Measurements from ENCODE around the gene CBLL1. TPM values are rescaled to one million over a fixed set of nuclear protein-coding genes. Genes with fewer than 3 reads are reported as not detected.

Gene CBLL1
- 10 to 100 TPM; 18.4 to 36.4 (median 25.6) TPM for total RNA-seq
- 10 to 100 TPM; 12.2 to 47.1 TPM for polyA plus RNA-seq
- long read RNA-seq, donor 1, partial matches to known transcripts: 2 of 10 reads
- long read RNA-seq, donor 1, other reads (novel, unspliced or antisense): 7 of 10 reads
- long read RNA-seq, donor 2, full-length matches to known transcripts: 16 of 16 reads
- long read RNA-seq, donor 2, partial matches to known transcripts: 0 of 16 reads
- long read RNA-seq, donor 2, other reads (novel, unspliced or antisense): 0 of 16 reads
- long read RNA-seq, donor 3, full-length matches to known transcripts: 12 of 14 reads
- long read RNA-seq, donor 3, partial matches to known transcripts: 1 of 14 reads
- long read RNA-seq, donor 3, other reads (novel, unspliced or antisense): 1 of 14 reads

- DNase-seq: peak; percentile 95 to 99 (median 97)
- TF ChIP-seq EP300 (IDR thresholded peaks at IDR 0.05) (no peak), CTCF (IDR thresholded peaks at IDR 0.05) (peak; percentile 71 to 92 (median 90)), POLR2A (IDR thresholded peaks at IDR 0.05) (peak; percentile 73)
- Histone ChIP-seq H3K9me3 (no peaks in the 10 kb centered on the region), H3K27ac (peak within 1 kb of the TSS; percentile 82 to 96), H3K36me3 (no peaks in the 10 kb centered on the region), H3K4me1 (ENCODE audit: insufficient read depth) (peaks cover 7% of the 10 kb centered on the region), H3K27me3 (no peaks in the 10 kb centered on the region), H3K4me3 (peak within 1 kb of the TSS; percentile 95)
- intact Hi-C loops (cut with DNase I): loop anchor here in 1 of 4 donors (5.0 kb wide), 1 partner anchor 129 kb away; no protein-coding TSS in a partner anchor
- WGBS, 3 donors: 0 to 1% (median 0%) methylated on average over 49 to 56 of the region's 56 CpGs
Observed at GRCh38 chr7:107743567-107744344, at the start of gene CBLL1. Gene CBLL1 (plus strand): TSS chr7:107744142. CDS start chr7:107744164, 22 bp downstream.

GRCh38 chr7:107694386-107694785, 49.6 kb upstream of the CBLL1 start:
- Histone ChIP-seq H3K4me1 (ENCODE audit: insufficient read depth) (peaks cover 11% of the 10 kb centered on the region), H3K4me3 (no peak overlapping the region), H3K9me3 (no peaks in the 10 kb centered on the region), H3K36me3 (no peaks in the 10 kb centered on the region), H3K27me3 (no peaks in the 10 kb centered on the region), H3K27ac (peak overlapping the region in 1 of 2 donors; percentile 16)
- intact Hi-C loops (cut with DNase I): no loop called here
- WGBS, 3 donors: 33 to 50% (median 41%) methylated on average over 5 of the region's 5 CpGs
- no peak for DNase-seq
- TF ChIP-seq POLR2A (IDR thresholded peaks at IDR 0.05): no peak
- TF ChIP-seq CTCF (IDR thresholded peaks at IDR 0.05): no peak

- H3K4me1 ChIP-seq (ENCODE audit: insufficient read depth): peaks cover 11% of the 10 kb centered on the region
- no peaks in the 10 kb centered on the region for H3K36me3 ChIP-seq
- no peak overlapping the region for H3K4me3 ChIP-seq
- TF ChIP-seq POLR2A (IDR thresholded peaks at IDR 0.05) (no peak), EP300 (IDR thresholded peaks at IDR 0.05) (no peak), CTCF (IDR thresholded peaks at IDR 0.05) (no peak)
- no peaks in the 10 kb centered on the region for H3K9me3 ChIP-seq
- peak overlapping the region in 1 of 2 donors; percentile 69 for H3K27ac ChIP-seq
- 67 to 75% (median 73%) methylated on average over 4 of the region's 4 CpGs for WGBS, 3 donors
- no peak for DNase-seq
- intact Hi-C loops (cut with DNase I): no loop called here
- no peaks in the 10 kb centered on the region for H3K27me3 ChIP-seq
Observed at GRCh38 chr7:107696330-107696946, 47.5 kb upstream of the CBLL1 start.

- DNase-seq: no peak
- peaks cover 11% of the 10 kb centered on the region for H3K4me1 ChIP-seq (ENCODE audit: insufficient read depth)
- peak overlapping the region in 1 of 2 donors; percentile 69 for H3K27ac ChIP-seq
- TF ChIP-seq CTCF (IDR thresholded peaks at IDR 0.05) (no peak), POLR2A (IDR thresholded peaks at IDR 0.05) (no peak)
- 26 to 36% (median 28%) methylated on average over 7 of the region's 7 CpGs for WGBS, 3 donors
- H3K27me3 ChIP-seq: no peaks in the 10 kb centered on the region
- H3K36me3 ChIP-seq: no peaks in the 10 kb centered on the region
- H3K4me3 ChIP-seq: no peak overlapping the region
- intact Hi-C loops (cut with DNase I): no loop called here
- H3K9me3 ChIP-seq: no peaks in the 10 kb centered on the region
Observed at GRCh38 chr7:107697321-107698049, 46.5 kb upstream of the CBLL1 start.

Measured in ovary (tissue), 10 donors.